Measurements from ENCODE around the gene ACAD9.

DNA sequence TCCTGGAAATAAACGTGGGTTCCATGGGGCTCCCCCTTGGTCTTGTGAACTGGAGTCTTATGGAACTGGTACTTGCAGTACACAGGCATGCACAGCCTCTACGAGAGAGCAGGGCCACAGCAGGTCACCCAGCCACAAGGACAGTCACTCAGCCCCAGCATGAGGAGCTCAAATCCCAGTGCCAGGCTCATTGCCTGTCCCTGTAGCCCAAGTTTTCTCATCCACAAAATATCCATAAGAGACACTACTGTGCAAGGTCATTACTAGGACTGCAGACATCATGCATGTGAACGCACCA is 66.4 kb downstream of the ACAD9 start:
- TF ChIP-seq, protein P1, sequence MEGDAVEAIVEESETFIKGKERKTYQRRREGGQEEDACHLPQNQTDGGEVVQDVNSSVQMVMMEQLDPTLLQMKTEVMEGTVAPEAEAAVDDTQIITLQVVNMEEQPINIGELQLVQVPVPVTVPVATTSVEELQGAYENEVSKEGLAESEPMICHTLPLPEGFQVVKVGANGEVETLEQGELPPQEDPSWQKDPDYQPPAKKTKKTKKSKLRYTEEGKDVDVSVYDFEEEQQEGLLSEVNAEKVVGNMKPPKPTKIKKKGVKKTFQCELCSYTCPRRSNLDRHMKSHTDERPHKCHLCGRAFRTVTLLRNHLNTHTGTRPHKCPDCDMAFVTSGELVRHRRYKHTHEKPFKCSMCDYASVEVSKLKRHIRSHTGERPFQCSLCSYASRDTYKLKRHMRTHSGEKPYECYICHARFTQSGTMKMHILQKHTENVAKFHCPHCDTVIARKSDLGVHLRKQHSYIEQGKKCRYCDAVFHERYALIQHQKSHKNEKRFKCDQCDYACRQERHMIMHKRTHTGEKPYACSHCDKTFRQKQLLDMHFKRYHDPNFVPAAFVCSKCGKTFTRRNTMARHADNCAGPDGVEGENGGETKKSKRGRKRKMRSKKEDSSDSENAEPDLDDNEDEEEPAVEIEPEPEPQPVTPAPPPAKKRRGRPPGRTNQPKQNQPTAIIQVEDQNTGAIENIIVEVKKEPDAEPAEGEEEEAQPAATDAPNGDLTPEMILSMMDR (IDR thresholded peaks at IDR 0.05) = no peak
- no peak for TF ChIP-seq POLR2AphosphoS5 (IDR thresholded peaks at IDR 0.05)
- TF ChIP-seq EP300 (IDR thresholded peaks at IDR 0.05) = no peak
- TF ChIP-seq POLR2A (IDR thresholded peaks at IDR 0.05) = no peak
